ENCODE data around the gene ADSS2.
A peak's percentile ranks its signal among the peaks of the same experiment; 100 is the strongest.
"Not testable (repeated sequence)": the region's sequence is repeated elsewhere in the genome, so short reads cannot be mapped to it uniquely, and the experiment has no call there.

ADSS2 gene

GRCh38 chr1:244451539-244451950 lies at the start of gene ADSS2:
Gene ADSS2 (minus strand): TSS chr1:244451909. CDS start chr1:244451817, 92 bp downstream.
- no peak for DNase-seq

DNA sequence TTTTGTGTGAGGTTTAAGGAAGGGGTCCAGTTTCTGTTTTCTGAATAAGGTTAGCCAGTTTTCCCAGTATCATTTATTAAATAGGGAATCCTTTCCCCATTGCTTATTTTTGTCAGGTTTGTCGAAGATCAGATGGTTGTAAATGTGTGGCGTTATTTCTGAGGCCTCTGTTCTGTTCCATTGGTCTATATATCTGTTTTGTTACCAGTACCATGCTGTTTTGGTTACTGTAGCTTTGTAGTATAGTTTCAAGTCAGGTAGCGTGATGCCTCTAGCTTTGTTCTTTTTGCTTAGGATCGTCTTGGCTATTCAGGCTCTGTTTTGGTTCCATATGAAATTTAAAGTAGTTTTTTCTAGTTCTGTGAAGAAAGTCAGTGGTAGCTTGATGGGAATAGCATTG lies 48.8 kb upstream of the ADSS2 start:
- DNase-seq: not testable (repeated sequence)

- not testable (repeated sequence) for DNase-seq
These were observed 47.8 kb upstream of the ADSS2 start for GRCh38 chr1:244499484-244499883.

GRCh38 chr1:244497805-244498204 lies 46.1 kb upstream of the ADSS2 start:
- no peak for DNase-seq

DNA sequence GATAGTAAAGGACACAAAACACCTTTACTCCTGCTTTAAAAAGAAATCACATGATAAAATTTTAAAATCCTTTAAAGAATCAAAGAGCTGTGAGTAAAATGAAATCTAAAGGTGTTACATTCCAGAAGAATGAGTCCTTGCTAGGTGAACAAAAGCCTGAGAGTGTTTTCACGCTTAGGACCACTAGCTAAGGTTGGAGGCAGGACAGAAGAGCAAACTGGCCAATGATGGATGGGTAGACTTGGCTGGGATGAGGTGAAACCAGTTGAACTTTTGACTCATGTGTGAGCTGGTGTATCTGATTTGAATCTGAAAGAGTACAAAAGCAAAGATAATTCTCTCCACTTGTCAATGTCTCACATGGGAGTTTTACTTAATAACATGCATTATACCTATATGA lies 44.5 kb upstream of the ADSS2 start:
- DNase-seq: no peak

DNA sequence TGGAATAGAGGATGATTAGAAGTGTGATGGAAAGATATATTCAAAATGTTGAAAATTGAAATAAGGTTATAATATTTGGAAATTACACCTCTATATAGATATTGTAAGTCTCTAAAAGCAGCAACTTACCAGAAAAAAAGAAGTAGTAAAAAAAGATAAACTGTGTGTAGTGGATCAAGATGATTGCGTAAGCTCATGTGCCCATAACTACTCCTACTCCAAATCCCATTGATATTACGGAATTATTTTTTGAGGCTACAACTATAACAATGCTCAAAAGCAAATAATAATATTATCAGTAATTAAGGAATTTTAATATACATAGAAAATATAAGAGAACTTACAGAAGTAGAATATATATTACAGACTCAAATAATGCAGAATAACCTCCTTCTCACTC lies 42.9 kb upstream of the ADSS2 start:
- no peak for DNase-seq

GRCh38 chr1:244484971-244485370 lies 33.3 kb upstream of the ADSS2 start:
- not testable (repeated sequence) for DNase-seq

DNA sequence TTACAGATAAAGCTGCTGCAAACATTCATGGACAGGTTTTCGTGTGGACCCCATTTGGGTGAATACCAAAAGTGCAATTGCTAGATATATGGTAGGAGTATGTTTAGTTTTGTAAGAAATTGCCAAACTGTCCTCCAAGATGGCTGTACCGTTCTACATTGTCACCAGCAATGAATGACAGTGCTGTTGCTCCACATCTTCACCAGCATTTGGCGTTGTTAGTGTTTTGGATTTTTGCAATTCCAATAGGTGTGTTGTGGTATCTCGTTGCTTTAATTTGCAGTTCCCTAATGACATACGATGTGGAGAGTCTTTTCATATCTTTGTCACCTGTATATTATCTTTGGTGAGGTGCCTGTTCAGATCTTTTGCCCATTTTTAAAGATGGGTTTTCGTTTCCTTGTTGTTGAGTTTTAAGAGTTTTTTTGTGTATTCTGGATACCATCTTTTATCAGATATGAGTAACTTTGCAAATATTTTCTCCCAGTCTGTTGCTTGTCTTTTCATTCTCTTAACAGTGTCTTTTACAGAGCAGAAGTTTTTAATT lies 21.4 kb upstream of the ADSS2 start:
- no peak for DNase-seq

DNA sequence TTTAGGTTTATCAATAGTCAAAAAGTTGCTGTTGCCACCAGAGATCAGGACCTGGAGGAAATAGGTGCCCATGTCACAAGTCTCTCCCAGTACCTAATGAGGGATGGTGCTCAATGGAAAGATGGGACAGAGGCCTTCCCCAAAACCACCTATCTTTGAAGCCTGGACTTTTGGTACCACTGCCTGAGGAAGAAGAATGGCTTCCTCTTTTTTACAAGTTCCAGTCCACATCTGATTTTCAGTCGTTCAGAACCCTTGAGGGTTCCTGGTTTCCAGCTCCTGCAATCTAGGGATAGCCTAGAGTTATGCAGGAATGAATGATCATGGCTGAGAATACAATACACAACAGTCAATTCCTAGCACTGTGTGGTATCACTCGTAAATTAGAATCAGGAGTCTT lies 15.0 kb upstream of the ADSS2 start:
- no peak for DNase-seq

- peak; percentile 87 for DNase-seq
These were observed 9.7 kb upstream of the ADSS2 start, which contains the start of gene CATSPERE for GRCh38 chr1:244461245-244462071. Gene CATSPERE (plus strand): TSS chr1:244461273. CDS start chr1:244461430, 157 bp downstream.

GRCh38 chr1:244460197-244460596 lies 8.5 kb upstream of the ADSS2 start:
- DNase-seq: no peak

- no peak for DNase-seq
These were observed 7.1 kb upstream of the ADSS2 start for GRCh38 chr1:244458781-244459180.

- DNase-seq: no peak
These were observed 4.9 kb upstream of the ADSS2 start for GRCh38 chr1:244456586-244456985.

GRCh38 chr1:244454412-244454811 lies 2.7 kb upstream of the ADSS2 start:
- no peak for DNase-seq

DNA sequence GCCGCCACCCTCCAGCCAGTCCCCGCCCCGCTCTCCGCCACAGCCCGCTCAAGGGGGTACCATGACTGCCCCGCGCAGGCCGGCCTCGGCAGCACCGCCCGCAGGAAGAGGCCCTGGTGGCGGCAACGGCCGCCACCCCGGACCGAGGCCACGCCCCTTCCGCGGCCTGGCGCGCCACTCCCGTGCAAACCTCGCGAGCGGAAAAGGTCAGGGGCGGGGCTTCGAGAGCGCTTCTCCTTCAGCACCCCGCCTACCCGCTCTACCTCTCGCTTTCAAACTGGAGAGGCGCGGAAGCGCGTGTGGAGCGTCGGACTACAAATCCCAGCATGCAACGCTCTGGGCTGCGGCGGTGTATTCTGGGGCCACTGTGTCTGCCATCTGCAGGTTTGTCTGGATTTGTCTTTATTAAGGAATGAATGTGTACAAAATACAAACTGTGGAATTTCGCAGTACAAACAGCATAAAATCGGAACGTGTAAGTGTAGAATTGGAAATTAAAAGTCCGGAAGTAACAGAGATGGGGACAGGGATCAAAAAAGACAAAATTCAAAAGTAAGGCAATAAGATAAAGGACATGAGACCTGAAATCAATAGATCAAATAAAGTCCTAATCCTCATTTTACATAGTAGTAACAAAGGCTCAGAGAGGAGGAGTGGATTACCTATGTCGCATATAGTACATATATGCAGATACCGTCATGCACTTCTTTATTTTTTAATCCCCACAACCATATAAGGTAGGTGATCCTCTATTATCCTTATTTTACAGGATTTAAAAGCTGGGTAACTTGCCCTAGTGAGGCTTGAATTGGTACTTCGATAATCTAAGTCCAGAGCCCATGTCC lies 464 bp upstream of the ADSS2 start:
- DNase-seq: peak; percentile 98

- DNase-seq: no peak
These were observed 841 bp downstream of the ADSS2 start for GRCh38 chr1:244450597-244451538.

GRCh38 chr1:244449936-244450508 lies 1.7 kb downstream of the ADSS2 start:
- no peak for DNase-seq

DNA sequence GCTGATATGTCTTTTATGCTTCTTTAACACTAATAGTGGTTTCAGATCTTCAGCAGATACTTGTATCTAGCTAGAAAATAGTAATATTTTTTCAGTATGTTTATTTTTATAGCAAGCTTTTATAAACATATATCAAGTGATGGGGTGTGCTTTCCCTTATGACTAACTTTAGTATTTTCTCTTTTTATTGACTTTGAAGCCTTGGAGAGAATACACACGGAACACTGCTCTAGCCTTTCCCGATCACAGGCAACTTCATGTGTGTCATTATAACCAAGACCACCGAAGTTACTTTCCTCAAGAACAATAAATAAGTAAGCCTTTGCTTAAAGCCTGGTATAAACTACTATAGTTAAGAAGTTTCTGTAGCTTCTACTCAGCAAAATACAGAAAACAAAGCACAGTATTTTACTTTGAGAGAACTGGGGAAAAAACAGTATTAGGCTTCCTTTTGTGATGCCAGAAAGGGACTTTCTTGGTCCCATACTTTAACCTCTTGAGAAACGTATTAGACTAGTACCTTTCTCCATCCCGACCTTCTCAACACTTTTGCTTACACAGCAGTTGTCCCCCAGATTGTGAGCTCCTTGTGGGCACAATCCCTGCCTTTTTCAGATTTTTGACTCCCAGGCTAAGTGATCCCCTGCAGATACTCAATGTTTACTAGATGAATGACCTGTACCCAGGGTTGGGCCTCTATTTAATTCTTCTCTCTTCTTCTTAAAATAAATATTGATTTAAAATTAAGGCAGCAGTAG lies 3.3 kb downstream of the ADSS2 start:
- no peak for DNase-seq

DNA sequence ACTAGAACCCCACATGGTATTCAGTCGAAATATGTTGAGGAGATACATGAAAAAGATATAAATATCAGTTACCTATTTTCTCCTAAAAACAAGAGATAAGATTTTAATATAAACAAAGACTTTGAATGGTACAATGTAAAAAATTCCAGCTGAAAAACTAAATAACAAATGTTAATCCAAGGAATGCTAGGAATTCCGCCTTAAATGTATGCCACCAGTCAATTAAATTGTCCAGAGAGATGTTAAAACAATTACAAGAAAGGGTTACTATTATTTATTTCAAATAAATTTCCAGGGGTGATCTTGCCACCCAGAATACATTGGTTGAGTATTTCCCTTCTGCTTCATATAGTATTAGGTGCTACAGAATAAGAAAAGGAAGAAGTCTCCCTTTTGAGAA lies 4.2 kb downstream of the ADSS2 start:
- no peak for DNase-seq

GRCh38 chr1:244447024-244447423 lies 4.7 kb downstream of the ADSS2 start:
- no peak for DNase-seq
